ENCODE measurements around the gene ABHD14A. TPM values are rescaled to one million over a fixed set of nuclear protein-coding genes. Genes with fewer than 3 reads are reported as not detected.

Gene ABHD14A
- polyA plus RNA-seq, 1 donor: 16.1 TPM

DNA sequence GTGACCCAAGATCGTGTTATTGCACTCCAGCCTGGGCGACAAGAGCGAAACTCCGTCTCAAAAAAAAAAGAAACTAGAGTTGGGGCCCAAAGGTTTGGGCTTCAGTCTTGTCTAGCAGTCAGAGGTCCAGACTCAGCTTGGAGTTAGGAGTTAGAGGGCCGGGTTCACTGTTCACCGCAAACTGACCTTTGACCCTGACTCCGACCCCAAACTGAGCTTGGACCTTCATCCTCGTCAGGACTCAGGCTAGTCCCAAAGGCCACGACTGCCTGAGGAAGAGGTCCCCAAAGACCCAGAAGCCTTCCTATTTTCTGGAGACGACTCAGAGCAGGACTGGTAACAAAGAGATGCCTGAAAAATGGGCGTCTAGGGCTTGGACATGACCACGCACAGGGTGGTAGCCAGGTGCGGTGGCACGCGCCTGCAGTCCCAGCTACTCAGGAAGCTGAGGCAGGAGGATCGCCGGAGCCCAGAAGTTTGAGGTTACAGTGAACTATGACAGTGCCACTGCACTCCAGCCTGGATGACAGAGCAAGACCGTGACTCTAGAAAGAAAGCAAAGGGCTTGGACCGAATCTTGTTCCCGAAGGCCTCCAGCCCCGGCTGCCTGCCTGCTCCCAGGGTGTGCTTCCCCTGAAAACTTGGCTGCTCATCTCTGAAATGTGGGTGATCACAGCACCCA, 43.6 kb downstream of the ABHD14A start:
- no peak for DNase-seq (ENCODE audit: low read depth)

- no peak for DNase-seq (ENCODE audit: low read depth)
Measured at GRCh38 chr3:52019352-52020080, 44.7 kb downstream of the ABHD14A start.

GRCh38 chr3:52020796-52021195, 45.9 kb downstream of the ABHD14A start:
- DNase-seq (ENCODE audit: low read depth): no peak

DNA sequence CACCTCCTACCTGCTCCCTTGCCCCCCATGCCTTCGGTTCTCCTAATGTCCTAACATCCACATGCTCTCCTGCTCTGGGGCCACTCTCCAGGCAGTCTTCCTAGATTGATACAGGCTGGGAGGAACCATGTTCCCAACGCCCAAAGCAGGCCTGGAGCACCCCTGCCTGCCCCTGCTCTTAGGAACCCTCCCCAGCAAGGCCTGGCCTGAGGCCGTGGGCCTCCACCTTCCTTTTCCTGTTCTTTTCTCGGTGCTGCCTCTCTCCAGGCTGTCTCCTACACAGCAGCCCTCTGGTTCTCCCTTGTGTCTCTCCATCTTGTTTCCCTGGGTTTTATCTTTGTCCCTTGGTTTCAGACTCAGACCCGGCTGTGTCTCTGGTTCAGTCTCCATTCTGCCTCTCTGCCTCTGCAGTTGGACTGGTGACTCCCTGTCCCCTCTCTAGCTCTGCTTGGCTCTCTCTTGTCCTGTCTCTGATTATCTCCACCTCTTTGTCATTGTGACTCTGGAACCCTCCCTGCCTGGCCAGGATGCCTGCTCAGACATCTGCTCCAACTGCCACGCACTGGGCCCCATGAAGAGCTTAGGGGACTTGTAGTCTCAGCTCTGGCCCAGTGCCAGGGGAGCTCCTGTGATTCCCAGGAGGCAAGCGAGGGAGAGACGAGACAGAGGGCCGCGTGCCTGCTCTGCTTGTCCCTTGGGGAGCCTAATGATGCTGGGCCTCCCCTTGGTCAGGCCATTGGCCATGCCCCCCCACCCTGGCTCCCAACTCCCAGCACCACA, 46.8 kb downstream of the ABHD14A start:
- no peak for DNase-seq (ENCODE audit: low read depth)

- no peak for DNase-seq (ENCODE audit: low read depth)
Measured at GRCh38 chr3:52022323-52023100, 47.6 kb downstream of the ABHD14A start.

DNA sequence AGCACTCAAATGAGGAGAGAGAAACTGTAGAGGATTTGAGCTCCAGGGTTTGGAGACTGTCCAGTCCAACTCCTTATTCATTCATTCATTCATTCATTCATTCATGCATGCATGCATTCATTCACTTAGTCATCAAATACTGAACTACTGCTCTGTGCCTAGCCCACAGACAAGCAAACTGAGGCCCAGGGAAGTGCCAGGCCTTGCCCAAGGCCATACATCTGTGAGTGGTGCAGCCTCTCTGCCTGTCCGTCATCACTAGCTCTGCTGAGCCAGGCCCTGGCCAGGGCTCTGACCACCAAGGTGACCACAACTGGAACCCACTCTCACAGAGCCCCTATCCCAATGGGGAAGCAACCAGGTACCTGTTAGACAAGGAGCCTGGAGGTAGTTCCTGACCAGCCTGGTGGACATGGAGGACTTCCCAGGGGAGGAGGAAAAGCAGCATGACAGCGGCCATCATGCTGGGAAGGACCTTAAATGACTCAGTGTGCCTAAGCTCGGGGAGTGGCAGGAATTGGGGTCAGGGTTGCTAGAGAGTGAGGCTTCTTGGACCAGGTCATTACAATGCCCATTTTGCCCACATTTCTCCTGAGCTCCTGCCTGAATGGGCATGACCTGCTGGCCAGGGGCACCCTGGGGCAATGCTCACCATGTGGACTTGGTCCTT, 48.4 kb downstream of the ABHD14A start:
- no peak for DNase-seq (ENCODE audit: low read depth)

DNA sequence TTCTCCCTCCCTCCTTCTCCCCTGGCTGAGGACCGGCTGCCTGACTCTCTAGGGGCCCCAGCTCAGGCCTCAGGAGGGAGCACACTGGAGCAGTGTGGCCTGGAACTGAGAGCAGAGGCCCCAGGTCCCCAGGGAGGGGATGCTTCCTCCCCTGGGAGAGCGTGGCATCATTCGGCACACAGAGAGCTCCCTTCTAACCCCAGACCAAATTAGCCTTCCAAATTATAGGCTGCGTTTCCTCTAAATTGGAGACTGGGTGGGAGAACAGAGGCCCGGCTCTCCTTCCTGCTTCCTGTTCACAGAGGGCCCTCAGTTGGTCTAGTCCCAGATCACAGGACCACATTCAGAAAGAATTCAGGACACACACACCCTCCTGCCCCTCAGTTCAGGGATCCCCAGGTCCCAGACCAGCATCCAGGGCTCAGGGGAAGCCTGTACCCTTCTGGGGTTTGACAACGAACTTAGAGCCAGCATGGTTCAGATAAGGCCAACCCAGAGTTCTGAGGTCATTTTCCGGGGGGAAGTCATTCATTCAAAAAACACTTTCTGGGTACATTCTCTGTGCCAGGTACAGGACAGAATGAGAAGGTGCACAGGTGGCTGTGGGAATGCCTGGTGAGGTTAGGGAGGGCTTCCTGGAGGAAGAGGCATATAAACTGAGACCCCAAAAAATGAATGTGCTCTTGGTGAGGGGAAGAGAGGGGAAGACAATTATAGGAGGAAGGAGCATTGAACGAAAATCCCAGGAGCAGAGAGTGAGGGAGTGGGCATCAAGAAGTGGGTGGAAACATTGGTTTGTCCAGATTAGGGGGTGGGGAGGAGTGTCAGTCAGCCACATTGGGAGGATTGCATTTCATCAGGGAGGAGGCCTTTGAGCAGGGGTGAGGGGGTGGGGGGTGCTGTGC, 49.2 kb downstream of the ABHD14A start:
- no peak for DNase-seq (ENCODE audit: low read depth)

GRCh38 chr3:52024765-52025452, 50.0 kb downstream of the ABHD14A start:
- no peak for DNase-seq (ENCODE audit: low read depth)

- DNase-seq (ENCODE audit: low read depth): no peak
Measured at GRCh38 chr3:52025453-52025852, 50.6 kb downstream of the ABHD14A start.

- DNase-seq (ENCODE audit: low read depth): no peak
Measured at GRCh38 chr3:52026041-52026440, 51.2 kb downstream of the ABHD14A start.

- no peak for DNase-seq (ENCODE audit: low read depth)
Measured at GRCh38 chr3:52028572-52028971, 53.7 kb downstream of the ABHD14A start.

GRCh38 chr3:52029053-52029452, 54.2 kb downstream of the ABHD14A start:
- DNase-seq (ENCODE audit: low read depth): no peak

DNA sequence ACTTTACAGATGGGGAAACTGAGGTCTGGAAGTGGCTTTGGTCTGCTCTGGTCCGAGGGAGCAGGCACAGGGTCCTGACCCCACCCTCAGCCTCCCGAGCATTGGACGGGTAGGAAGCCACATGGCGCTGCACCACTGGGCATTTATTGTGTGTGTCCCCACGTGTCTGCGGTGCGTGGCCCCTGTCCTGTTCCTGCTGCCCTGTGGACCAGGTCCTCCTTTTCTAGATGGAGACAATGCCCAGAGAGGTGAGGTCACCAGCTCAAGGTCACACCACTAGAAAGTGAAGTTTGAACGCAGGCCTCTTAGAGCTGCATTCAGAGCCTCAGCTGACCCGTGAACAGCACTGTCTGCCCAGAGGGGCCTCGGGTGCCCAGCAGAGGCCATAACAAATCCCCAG, 54.7 kb downstream of the ABHD14A start:
- no peak for DNase-seq (ENCODE audit: low read depth)

Other genes with a start within 250 kb of the ABHD14A start
- not detected for gene IQCF6, start 195.8 kb upstream of the ABHD14A start, polyA plus RNA-seq (ENCODE audit: insufficient read length)
- not detected for gene IQCF2, start 113.4 kb upstream of the ABHD14A start, polyA plus RNA-seq (ENCODE audit: insufficient read length)
- gene IQCF5, start 99.5 kb upstream of the ABHD14A start, polyA plus RNA-seq (ENCODE audit: insufficient read length): not detected
- gene IQCF1, start 71.7 kb upstream of the ABHD14A start, polyA plus RNA-seq (ENCODE audit: insufficient read length): not detected
- gene RRP9, start 33.2 kb upstream of the ABHD14A start, polyA plus RNA-seq (ENCODE audit: insufficient read length): 15.2 TPM
- gene PARP3, start 32.7 kb upstream of the ABHD14A start, polyA plus RNA-seq (ENCODE audit: insufficient read length): 5.5 TPM
- 0.89 TPM for gene GPR62, start 19.7 kb upstream of the ABHD14A start, polyA plus RNA-seq (ENCODE audit: insufficient read length)
- 68.7 TPM for gene PCBP4, start 7.6 kb upstream of the ABHD14A start, polyA plus RNA-seq (ENCODE audit: insufficient read length)
- 21.9 TPM for gene ABHD14B, start 1.0 kb upstream of the ABHD14A start, polyA plus RNA-seq (ENCODE audit: insufficient read length)
- 12.9 TPM for gene ACY1, start 8.5 kb downstream of the ABHD14A start, polyA plus RNA-seq (ENCODE audit: insufficient read length)
- 3,323 TPM for gene RPL29, start 20.8 kb downstream of the ABHD14A start, polyA plus RNA-seq (ENCODE audit: insufficient read length)
- gene DUSP7, start 81.5 kb downstream of the ABHD14A start, polyA plus RNA-seq (ENCODE audit: insufficient read length): 18.5 TPM
- 3.7 TPM for gene POC1A, start 179.4 kb downstream of the ABHD14A start, polyA plus RNA-seq (ENCODE audit: insufficient read length)
- 31.2 TPM for gene ALAS1, start 223.1 kb downstream of the ABHD14A start, polyA plus RNA-seq (ENCODE audit: insufficient read length)

All from forelimb muscle (tissue), 1 donor.